WERI-Rb-1 (cell line): ENCODE results near the gene GLRA2.

ENCODE experiments used
- DNase-seq: peaks from one replicate; pipeline ENCODE4 v3.0.0-alpha.2; 2020
- H3K27ac ChIP-seq: fragments of 250-450 bp; sonication (Bioruptor Pico); 2 replicates; pipeline ENCODE4 v1.5.1; 2020; ENCODE audit warnings: mild to moderate bottlenecking, moderate library complexity
- H3K27me3 ChIP-seq: fragments of 250-450 bp; sonication (Bioruptor Pico); 2 replicates; pipeline ENCODE4 v1.5.1; 2021; ENCODE audit warnings: mild to moderate bottlenecking, low read depth, moderate library complexity; ENCODE audit not compliant: insufficient read depth, severe bottlenecking
- H3K36me3 ChIP-seq: fragments of 250-450 bp; sonication (Bioruptor Pico); 2 replicates; pipeline ENCODE4 v1.5.1; 2020; ENCODE audit warnings: mild to moderate bottlenecking, moderate library complexity
- H3K4me3 ChIP-seq: 2 replicates; pipeline ENCODE4 v1.5.1; 2011; ENCODE audit warnings: low read depth, mild to moderate bottlenecking, control low read depth, low read length
- H3K9me3 ChIP-seq: fragments of 250-450 bp; sonication (Bioruptor Pico); 2 replicates; pipeline ENCODE4 v1.5.1; 2021; ENCODE audit warnings: mild to moderate bottlenecking, moderate library complexity; ENCODE audit not compliant: severe bottlenecking
- TF ChIP-seq, protein P1 (sequence below): IDR thresholded peaks from 2 replicates; pipeline ENCODE4 v1.5.1; 2011; ENCODE audit warnings: low read depth, mild to moderate bottlenecking, control low read depth, inconsistent platforms, low read length

GLRA2 gene

DNA sequence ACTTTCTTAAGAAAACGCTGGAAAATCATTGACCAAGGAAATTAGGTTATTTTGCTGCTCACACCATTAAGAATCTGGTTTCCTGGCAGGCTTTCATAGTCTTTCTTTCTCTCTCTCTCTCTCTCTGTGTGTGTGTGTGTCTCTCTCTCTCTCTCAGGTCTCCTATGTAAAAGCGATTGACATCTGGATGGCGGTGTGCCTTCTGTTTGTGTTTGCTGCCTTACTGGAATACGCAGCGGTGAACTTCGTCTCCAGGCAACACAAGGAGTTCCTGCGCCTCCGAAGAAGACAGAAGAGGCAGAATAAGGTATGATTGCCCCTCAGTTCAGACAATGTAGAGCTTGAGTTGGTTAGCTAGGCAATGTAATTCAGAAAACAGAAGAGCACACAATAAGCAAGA, 161.2 kb downstream of the GLRA2 start:
- TF ChIP-seq, protein P1, sequence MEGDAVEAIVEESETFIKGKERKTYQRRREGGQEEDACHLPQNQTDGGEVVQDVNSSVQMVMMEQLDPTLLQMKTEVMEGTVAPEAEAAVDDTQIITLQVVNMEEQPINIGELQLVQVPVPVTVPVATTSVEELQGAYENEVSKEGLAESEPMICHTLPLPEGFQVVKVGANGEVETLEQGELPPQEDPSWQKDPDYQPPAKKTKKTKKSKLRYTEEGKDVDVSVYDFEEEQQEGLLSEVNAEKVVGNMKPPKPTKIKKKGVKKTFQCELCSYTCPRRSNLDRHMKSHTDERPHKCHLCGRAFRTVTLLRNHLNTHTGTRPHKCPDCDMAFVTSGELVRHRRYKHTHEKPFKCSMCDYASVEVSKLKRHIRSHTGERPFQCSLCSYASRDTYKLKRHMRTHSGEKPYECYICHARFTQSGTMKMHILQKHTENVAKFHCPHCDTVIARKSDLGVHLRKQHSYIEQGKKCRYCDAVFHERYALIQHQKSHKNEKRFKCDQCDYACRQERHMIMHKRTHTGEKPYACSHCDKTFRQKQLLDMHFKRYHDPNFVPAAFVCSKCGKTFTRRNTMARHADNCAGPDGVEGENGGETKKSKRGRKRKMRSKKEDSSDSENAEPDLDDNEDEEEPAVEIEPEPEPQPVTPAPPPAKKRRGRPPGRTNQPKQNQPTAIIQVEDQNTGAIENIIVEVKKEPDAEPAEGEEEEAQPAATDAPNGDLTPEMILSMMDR = no peak
- H3K36me3 ChIP-seq = no peaks in the 10 kb centered on the region
- H3K4me3 ChIP-seq = no peak overlapping the region
- H3K9me3 ChIP-seq = no peaks in the 10 kb centered on the region
- no peak for DNase-seq
- H3K27me3 ChIP-seq = no peaks in the 10 kb centered on the region
- H3K27ac ChIP-seq = no peak overlapping the region

- no peak for DNase-seq
- H3K36me3 ChIP-seq = no peaks in the 10 kb centered on the region
- H3K27me3 ChIP-seq = no peaks in the 10 kb centered on the region
- TF ChIP-seq, protein P1 = no peak
- no peak overlapping the region for H3K27ac ChIP-seq
- H3K9me3 ChIP-seq = no peaks in the 10 kb centered on the region
- H3K4me3 ChIP-seq = no peak overlapping the region
Observed at GRCh38 chrX:14694611-14695010, 165.3 kb downstream of the GLRA2 start.

GRCh38 chrX:14697451-14697850, 168.1 kb downstream of the GLRA2 start:
- Histone ChIP-seq H3K27ac (no peak overlapping the region), H3K27me3 (no peaks in the 10 kb centered on the region), H3K36me3 (no peaks in the 10 kb centered on the region), H3K9me3 (no peaks in the 10 kb centered on the region), H3K4me3 (no peak overlapping the region)
- TF ChIP-seq, protein P1 = peak; percentile 82
- DNase-seq = peak; percentile 42

DNA sequence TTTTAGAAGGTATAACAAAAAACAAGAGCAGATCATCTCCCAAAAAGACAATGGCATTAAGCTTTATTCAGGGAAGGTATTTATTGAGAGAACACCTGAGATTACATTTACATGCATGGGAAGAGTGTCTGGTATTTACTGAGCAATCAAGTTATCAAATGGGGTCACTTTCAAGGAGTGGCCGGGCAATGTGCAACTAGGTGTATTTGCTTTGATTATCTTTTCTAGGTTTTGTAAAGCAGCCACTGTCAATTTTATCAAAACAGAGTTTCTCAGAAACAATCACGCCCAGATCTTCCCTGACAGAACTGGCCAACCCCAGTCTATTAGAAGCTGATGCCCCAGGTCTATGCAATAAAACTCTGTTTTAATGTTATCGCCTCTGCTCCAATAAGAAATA, 169.5 kb downstream of the GLRA2 start:
- no peak overlapping the region for H3K27ac ChIP-seq
- H3K4me3 ChIP-seq = no peak overlapping the region
- H3K27me3 ChIP-seq = no peaks in the 10 kb centered on the region
- no peaks in the 10 kb centered on the region for H3K9me3 ChIP-seq
- H3K36me3 ChIP-seq = no peaks in the 10 kb centered on the region
- DNase-seq = no peak
- TF ChIP-seq, protein P1 = no peak

GRCh38 chrX:14700982-14701381, 171.6 kb downstream of the GLRA2 start:
- TF ChIP-seq, protein P1 = no peak

DNA sequence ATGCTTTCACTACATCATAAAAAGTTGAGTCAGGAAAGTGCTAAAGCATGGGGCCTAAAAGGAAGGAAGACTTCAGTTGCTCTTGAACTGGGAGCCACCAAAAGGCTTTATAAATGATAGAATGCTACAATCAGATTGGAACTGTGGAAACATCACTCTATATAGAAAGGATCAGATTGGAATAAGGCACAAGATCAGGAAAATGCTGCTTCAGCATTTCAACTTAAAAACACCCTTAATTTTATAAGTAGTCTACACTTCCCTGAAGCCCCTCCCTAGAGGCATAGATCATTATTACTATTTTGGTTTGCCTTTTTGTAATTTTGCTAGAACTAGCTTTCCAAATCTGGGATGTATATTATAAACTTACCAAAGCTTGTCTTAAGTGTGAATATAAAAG, 172.8 kb downstream of the GLRA2 start:
- DNase-seq = no peak
- no peak overlapping the region for H3K4me3 ChIP-seq
- no peaks in the 10 kb centered on the region for H3K27me3 ChIP-seq
- no peak overlapping the region for H3K27ac ChIP-seq
- H3K9me3 ChIP-seq = no peaks in the 10 kb centered on the region
- H3K36me3 ChIP-seq = no peaks in the 10 kb centered on the region
- TF ChIP-seq, protein P1 = no peak

More at GRCh38 chrX:14700982-14701381, 171.6 kb downstream of the GLRA2 start:
- Histone ChIP-seq H3K9me3 (no peaks in the 10 kb centered on the region), H3K27me3 (no peaks in the 10 kb centered on the region), H3K27ac (no peak overlapping the region), H3K36me3 (no peaks in the 10 kb centered on the region), H3K4me3 (no peak overlapping the region)
- no peak for DNase-seq
